ENCODE data around the gene TMEM125. TPM values are rescaled to one million over a fixed set of nuclear protein-coding genes. Genes with fewer than 3 reads are reported as not detected.

Gene TMEM125
- total RNA-seq, 1 donor from 2014 or later = 0.64 TPM

- no peak for DNase-seq (ENCODE audit: low read depth)
- Mint-ChIP-seq H3K27ac (ENCODE audit: unreplicated experiment) (no peak overlapping the region), H3K9me3 (ENCODE audit: unreplicated experiment) (peaks cover 6% of the 10 kb centered on the region), H3K4me1 (ENCODE audit: low read depth, unreplicated experiment) (peaks cover 3% of the 10 kb centered on the region), H3K27me3 (ENCODE audit: low read depth, unreplicated experiment) (peaks cover 10% of the 10 kb centered on the region), H3K4me3 (ENCODE audit: unreplicated experiment) (no peak overlapping the region), H3K36me3 (ENCODE audit: low read depth, unreplicated experiment) (no peaks in the 10 kb centered on the region)
- Histone ChIP-seq H3K4me2 (ENCODE audit: low read length) (no peak overlapping the region), H3K4me3 (ENCODE audit: insufficient read depth, low read depth, low read length) (no peak overlapping the region), H3K9me3 (ENCODE audit: insufficient read depth, low read depth, low read length) (no peaks in the 10 kb centered on the region), H3K79me2 (ENCODE audit: insufficient read depth, low read length) (no peaks in the 10 kb centered on the region), H3K36me3 (ENCODE audit: insufficient read depth, low read length) (no peaks in the 10 kb centered on the region), H3K9ac (ENCODE audit: low read length) (no peak overlapping the region), H4K20me1 (ENCODE audit: insufficient read depth, low read length) (no peaks in the 10 kb centered on the region), H3K27ac (ENCODE audit: low read depth, low read length) (no peak overlapping the region), H3K27me3 (ENCODE audit: insufficient read depth, low read length) (no peaks in the 10 kb centered on the region), H2AFZ (ENCODE audit: low read depth, low read length) (no peak overlapping the region), H3K4me1 (ENCODE audit: insufficient read depth, low read length) (no peaks in the 10 kb centered on the region)
- TF ChIP-seq EZH2 (IDR thresholded peaks at IDR 0.05; ENCODE audit: insufficient read depth, low read length) = no peak
- TF ChIP-seq, protein P1, sequence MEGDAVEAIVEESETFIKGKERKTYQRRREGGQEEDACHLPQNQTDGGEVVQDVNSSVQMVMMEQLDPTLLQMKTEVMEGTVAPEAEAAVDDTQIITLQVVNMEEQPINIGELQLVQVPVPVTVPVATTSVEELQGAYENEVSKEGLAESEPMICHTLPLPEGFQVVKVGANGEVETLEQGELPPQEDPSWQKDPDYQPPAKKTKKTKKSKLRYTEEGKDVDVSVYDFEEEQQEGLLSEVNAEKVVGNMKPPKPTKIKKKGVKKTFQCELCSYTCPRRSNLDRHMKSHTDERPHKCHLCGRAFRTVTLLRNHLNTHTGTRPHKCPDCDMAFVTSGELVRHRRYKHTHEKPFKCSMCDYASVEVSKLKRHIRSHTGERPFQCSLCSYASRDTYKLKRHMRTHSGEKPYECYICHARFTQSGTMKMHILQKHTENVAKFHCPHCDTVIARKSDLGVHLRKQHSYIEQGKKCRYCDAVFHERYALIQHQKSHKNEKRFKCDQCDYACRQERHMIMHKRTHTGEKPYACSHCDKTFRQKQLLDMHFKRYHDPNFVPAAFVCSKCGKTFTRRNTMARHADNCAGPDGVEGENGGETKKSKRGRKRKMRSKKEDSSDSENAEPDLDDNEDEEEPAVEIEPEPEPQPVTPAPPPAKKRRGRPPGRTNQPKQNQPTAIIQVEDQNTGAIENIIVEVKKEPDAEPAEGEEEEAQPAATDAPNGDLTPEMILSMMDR (IDR thresholded peaks at IDR 0.05; ENCODE audit: insufficient read depth, low read depth, low read length) = no peak
- FAIRE-seq = no peak
Observed at GRCh38 chr1:43239484-43239883, 30.3 kb upstream of the TMEM125 start.

DNA sequence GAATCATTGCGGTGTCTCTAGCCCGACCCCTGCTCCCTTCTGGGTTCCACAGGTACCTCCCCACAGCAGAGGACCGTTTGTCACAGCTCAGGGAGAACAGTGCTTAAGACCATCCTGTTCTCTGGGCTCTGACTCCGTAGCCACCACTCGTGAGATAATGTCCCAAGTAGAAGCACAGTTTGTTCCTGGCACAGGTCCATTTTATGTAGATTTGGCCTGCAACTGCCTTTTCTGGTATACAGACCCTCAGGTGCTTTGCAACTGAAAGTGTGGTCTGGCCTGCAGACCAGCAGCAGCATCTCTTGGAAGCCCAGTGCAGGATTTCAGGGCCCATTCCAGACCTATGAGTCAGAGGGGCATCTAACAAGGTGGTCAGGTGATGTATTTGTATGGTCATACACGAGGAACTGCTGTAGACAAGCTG, 28.4 kb upstream of the TMEM125 start:
- H3K4me3 Mint-ChIP-seq (ENCODE audit: unreplicated experiment) = no peak overlapping the region
- H4K20me1 ChIP-seq (ENCODE audit: insufficient read depth, low read length) = no peaks in the 10 kb centered on the region
- H3K27ac ChIP-seq (ENCODE audit: low read depth, low read length) = no peak overlapping the region
- no peaks in the 10 kb centered on the region for H3K9me3 ChIP-seq (ENCODE audit: insufficient read depth, low read depth, low read length)
- peaks cover 3% of the 10 kb centered on the region for H3K4me1 Mint-ChIP-seq (ENCODE audit: low read depth, unreplicated experiment)
- H3K4me2 ChIP-seq (ENCODE audit: low read length) = no peak overlapping the region
- H2AFZ ChIP-seq (ENCODE audit: low read depth, low read length) = no peak overlapping the region
- no peak overlapping the region for H3K27ac Mint-ChIP-seq (ENCODE audit: unreplicated experiment)
- no peaks in the 10 kb centered on the region for H3K79me2 ChIP-seq (ENCODE audit: insufficient read depth, low read length)
- no peaks in the 10 kb centered on the region for H3K36me3 Mint-ChIP-seq (ENCODE audit: low read depth, unreplicated experiment)
- no peak overlapping the region for H3K4me3 ChIP-seq (ENCODE audit: insufficient read depth, low read depth, low read length)
- no peak for FAIRE-seq
- peaks cover 5% of the 10 kb centered on the region for H3K27me3 Mint-ChIP-seq (ENCODE audit: low read depth, unreplicated experiment)
- no peaks in the 10 kb centered on the region for H3K4me1 ChIP-seq (ENCODE audit: insufficient read depth, low read length)
- peak; percentile 51 for DNase-seq (ENCODE audit: low read depth)
- no peaks in the 10 kb centered on the region for H3K27me3 ChIP-seq (ENCODE audit: insufficient read depth, low read length)
- H3K9me3 Mint-ChIP-seq (ENCODE audit: unreplicated experiment) = peaks cover 12% of the 10 kb centered on the region
- H3K9ac ChIP-seq (ENCODE audit: low read length) = no peak overlapping the region
- H3K36me3 ChIP-seq (ENCODE audit: insufficient read depth, low read length) = no peaks in the 10 kb centered on the region
- TF ChIP-seq, protein P1 (IDR thresholded peaks at IDR 0.05; ENCODE audit: insufficient read depth, low read depth, low read length) = no peak
- TF ChIP-seq EZH2 (IDR thresholded peaks at IDR 0.05; ENCODE audit: insufficient read depth, low read length) = no peak

DNA sequence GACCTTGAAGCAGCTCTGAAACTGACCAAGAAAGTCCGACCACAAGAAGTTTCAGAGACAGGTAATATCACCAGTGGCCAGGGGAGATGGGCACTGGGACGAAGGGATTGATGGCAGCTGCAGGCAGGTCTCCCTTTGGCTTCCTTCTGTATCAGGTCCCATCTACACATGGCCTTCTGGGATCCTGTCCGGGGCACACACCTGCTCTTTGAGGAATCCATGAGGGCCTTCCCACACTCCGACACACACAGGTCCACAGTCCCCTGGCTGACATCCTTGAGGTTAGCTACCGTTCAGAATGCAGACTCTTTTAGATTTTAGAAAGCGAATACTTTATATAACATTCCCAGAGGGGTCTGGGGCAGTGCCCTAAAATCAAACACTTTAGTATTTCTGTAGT, 26.5 kb upstream of the TMEM125 start:
- H2AFZ ChIP-seq (ENCODE audit: low read depth, low read length) = no peak overlapping the region
- FAIRE-seq = no peak
- no peak overlapping the region for H3K27ac ChIP-seq (ENCODE audit: low read depth, low read length)
- no peak overlapping the region for H3K27ac Mint-ChIP-seq (ENCODE audit: unreplicated experiment)
- H3K9me3 ChIP-seq (ENCODE audit: insufficient read depth, low read depth, low read length) = no peaks in the 10 kb centered on the region
- H3K36me3 ChIP-seq (ENCODE audit: insufficient read depth, low read length) = no peaks in the 10 kb centered on the region
- H3K4me3 Mint-ChIP-seq (ENCODE audit: unreplicated experiment) = no peak overlapping the region
- H3K4me1 Mint-ChIP-seq (ENCODE audit: low read depth, unreplicated experiment) = peaks cover 3% of the 10 kb centered on the region
- no peak overlapping the region for H3K4me3 ChIP-seq (ENCODE audit: insufficient read depth, low read depth, low read length)
- no peak for DNase-seq (ENCODE audit: low read depth)
- TF ChIP-seq EZH2 (IDR thresholded peaks at IDR 0.05; ENCODE audit: insufficient read depth, low read length) = no peak
- TF ChIP-seq, protein P1 (IDR thresholded peaks at IDR 0.05; ENCODE audit: insufficient read depth, low read depth, low read length) = no peak
- no peaks in the 10 kb centered on the region for H3K4me1 ChIP-seq (ENCODE audit: insufficient read depth, low read length)
- no peaks in the 10 kb centered on the region for H4K20me1 ChIP-seq (ENCODE audit: insufficient read depth, low read length)
- H3K9me3 Mint-ChIP-seq (ENCODE audit: unreplicated experiment) = peaks cover 17% of the 10 kb centered on the region
- H3K27me3 Mint-ChIP-seq (ENCODE audit: low read depth, unreplicated experiment) = peaks cover under 1% of the 10 kb centered on the region
- no peaks in the 10 kb centered on the region for H3K36me3 Mint-ChIP-seq (ENCODE audit: low read depth, unreplicated experiment)
- H3K4me2 ChIP-seq (ENCODE audit: low read length) = no peak overlapping the region
- no peaks in the 10 kb centered on the region for H3K79me2 ChIP-seq (ENCODE audit: insufficient read depth, low read length)
- H3K27me3 ChIP-seq (ENCODE audit: insufficient read depth, low read length) = no peaks in the 10 kb centered on the region
- H3K9ac ChIP-seq (ENCODE audit: low read length) = no peak overlapping the region
